Karpas-422 (cell line): ENCODE measurements around the gene CTNND2. TPM values are rescaled to one million over a fixed set of nuclear protein-coding genes. Genes with fewer than 3 reads are reported as not detected.

ENCODE experiments used
- small RNA-seq: library from RNA; depleted of rRNA; stranded (forward); fragments of <200 nt; gene quantifications from one replicate; pipeline ENCODE3, GENCODE V24; 2014
- total RNA-seq: library from RNA; depleted of rRNA; stranded (reverse); fragments of >200 nt; shearing (Covaris generic); gene quantifications from 2 replicates; pipeline ENCODE4 v1.2.3, GENCODE V29; 2014; ENCODE audit warnings: low replicate concordance

The CTNND2 gene
- total RNA-seq, 1 experiment from 2014 or later: not detected

Small RNA genes within 50 kb of the gene (small RNA-seq; reads per million reads assigned to genes)
- gene RNU6-429P: not detected
